Ishikawa (cell line): ENCODE measurements around the gene SYNGR4.

Experiments used
- CEBPB ChIP-seq: IDR thresholded peaks from 2 replicates; pipeline ENCODE4 v1.6.1; 2012
- MAX ChIP-seq: IDR thresholded peaks from 2 replicates; pipeline ENCODE4 v1.6.1; 2012

- TF ChIP-seq MAX = no peak
- no peak for TF ChIP-seq CEBPB
Observed at GRCh38 chr19:48396824-48397176, 32.6 kb downstream of the SYNGR4 start.
